ENCODE measurements around the gene FGF14. TPM values are rescaled to one million over a fixed set of nuclear protein-coding genes. Genes with fewer than 3 reads are reported as not detected.

FGF14 gene
- total RNA-seq, 4 donors from 2014 or later: under 0.01 to 2.4 (median 0.99) TPM

- TF ChIP-seq EP300 (IDR thresholded peaks at IDR 0.05; ENCODE audit: low read depth) (no peak), POLR2AphosphoS5 (IDR thresholded peaks at IDR 0.05) (no peak)
- no peaks in the 10 kb centered on the region for H3K27me3 ChIP-seq
- H3K27ac ChIP-seq: no peak overlapping the region
- no peaks in the 10 kb centered on the region for H3K4me1 ChIP-seq
- DNase-seq: no peak
- H3K4me3 ChIP-seq: no peak overlapping the region
- intact Hi-C loops (cut with DNase I; ENCODE audit: low total_unique reads) (no loop called here), in situ Hi-C loops (cut with MboI; ENCODE audit: low pct_ligation_motif_present in 1 of 4, low pct_unique_long_range_greater_than_20kb in 1 of 4, low sequenced_read_pairs in 3 of 4) (no loop called here)
- 86 to 100% methylated on average over 1 of the region's 1 CpG for WGBS, 2 donors (ENCODE audit: low coverage in 1 of 2)
- no peaks in the 10 kb centered on the region for H3K36me3 ChIP-seq
- no peaks in the 10 kb centered on the region for H3K9me3 ChIP-seq
These were observed 606.8 kb downstream of the FGF14 start for GRCh38 chr13:101795025-101795424.

- TF ChIP-seq CTCF (IDR thresholded peaks at IDR 0.05) (no peak), POLR2A (IDR thresholded peaks at IDR 0.05) (no peak), POLR2AphosphoS5 (IDR thresholded peaks at IDR 0.05) (no peak), EP300 (IDR thresholded peaks at IDR 0.05; ENCODE audit: low read depth) (no peak)
- no peaks in the 10 kb centered on the region for H3K9me3 ChIP-seq
- 37 to 56% methylated on average over 1 of the region's 1 CpG for WGBS, 2 donors (ENCODE audit: low coverage in 1 of 2)
- no peaks in the 10 kb centered on the region for H3K27me3 ChIP-seq
- no peaks in the 10 kb centered on the region for H3K36me3 ChIP-seq
- in situ Hi-C loops (cut with MboI; ENCODE audit: low pct_ligation_motif_present in 1 of 4, low pct_unique_long_range_greater_than_20kb in 1 of 4, low sequenced_read_pairs in 3 of 4) (no loop called here), intact Hi-C loops (cut with DNase I; ENCODE audit: low total_unique reads) (no loop called here)
- no peak overlapping the region for H3K27ac ChIP-seq
- no peak for DNase-seq
- no peaks in the 10 kb centered on the region for H3K4me1 ChIP-seq
- H3K4me3 ChIP-seq: no peak overlapping the region
These were observed 609.7 kb downstream of the FGF14 start for GRCh38 chr13:101792189-101792588.

DNA sequence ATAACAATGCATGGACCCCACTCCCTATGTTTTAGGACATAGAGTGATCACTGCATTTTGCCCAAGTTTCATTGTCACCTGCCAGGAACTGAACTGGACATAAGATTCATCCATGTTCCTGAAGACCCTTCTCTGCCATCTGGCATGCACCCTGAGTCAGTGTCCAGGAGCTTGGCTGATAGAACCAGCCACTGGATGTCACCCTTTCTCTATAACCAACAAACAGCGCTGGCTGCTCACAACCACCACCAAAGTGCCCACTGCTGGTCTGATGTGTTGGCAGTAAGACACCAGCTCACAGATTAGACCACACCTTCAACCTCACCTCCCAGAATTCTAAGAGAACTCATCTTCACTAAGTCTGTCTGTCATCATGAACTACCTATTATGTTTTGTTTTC, 616.0 kb downstream of the FGF14 start:
- intact Hi-C loops (cut with DNase I; ENCODE audit: low total_unique reads): loop anchor here (1.0 kb wide), 1 partner anchor 40 kb away; no protein-coding TSS in a partner anchor
- Histone ChIP-seq H3K27ac (no peak overlapping the region), H3K36me3 (no peaks in the 10 kb centered on the region), H3K27me3 (no peaks in the 10 kb centered on the region), H3K4me1 (no peaks in the 10 kb centered on the region), H3K4me3 (no peak overlapping the region), H3K9me3 (no peaks in the 10 kb centered on the region)
- in situ Hi-C loops (cut with MboI; ENCODE audit: low pct_ligation_motif_present in 1 of 4, low pct_unique_long_range_greater_than_20kb in 1 of 4, low sequenced_read_pairs in 3 of 4): no loop called here
- DNase-seq: no peak
- TF ChIP-seq EP300 (IDR thresholded peaks at IDR 0.05; ENCODE audit: low read depth): no peak
- TF ChIP-seq POLR2AphosphoS5 (IDR thresholded peaks at IDR 0.05): no peak
- no peak for TF ChIP-seq POLR2A (IDR thresholded peaks at IDR 0.05)
- no peak for TF ChIP-seq CTCF (IDR thresholded peaks at IDR 0.05)
- whole genome bisulfite sequencing, 2 donors (ENCODE audit: low coverage in 1 of 2): 33% methylated on average over 1 of the region's 1 CpG; no CpG with 5 or more reads in 1 of the 2 donors

GRCh38 chr13:101784313-101784712, 617.5 kb downstream of the FGF14 start:
- Histone ChIP-seq H3K4me3 (no peak overlapping the region), H3K27me3 (no peaks in the 10 kb centered on the region), H3K27ac (no peak overlapping the region), H3K9me3 (no peaks in the 10 kb centered on the region), H3K36me3 (no peaks in the 10 kb centered on the region), H3K4me1 (no peaks in the 10 kb centered on the region)
- intact Hi-C loops (cut with DNase I; ENCODE audit: low total_unique reads): no loop called here
- TF ChIP-seq POLR2AphosphoS5 (IDR thresholded peaks at IDR 0.05) (no peak), EP300 (IDR thresholded peaks at IDR 0.05; ENCODE audit: low read depth) (no peak), POLR2A (IDR thresholded peaks at IDR 0.05) (no peak), CTCF (IDR thresholded peaks at IDR 0.05) (no peak)
- no peak for DNase-seq
- in situ Hi-C loops (cut with MboI; ENCODE audit: low pct_ligation_motif_present in 1 of 4, low pct_unique_long_range_greater_than_20kb in 1 of 4, low sequenced_read_pairs in 3 of 4): no loop called here

- TF ChIP-seq EP300 (IDR thresholded peaks at IDR 0.05; ENCODE audit: low read depth) (no peak), POLR2A (IDR thresholded peaks at IDR 0.05) (no peak), POLR2AphosphoS5 (IDR thresholded peaks at IDR 0.05) (no peak), CTCF (IDR thresholded peaks at IDR 0.05) (no peak)
- no peak overlapping the region for H3K4me3 ChIP-seq
These were observed 618.3 kb downstream of the FGF14 start for GRCh38 chr13:101783554-101783953.

More at GRCh38 chr13:101783554-101783953, 618.3 kb downstream of the FGF14 start:
- in situ Hi-C loops (cut with MboI; ENCODE audit: low pct_ligation_motif_present in 1 of 4, low pct_unique_long_range_greater_than_20kb in 1 of 4, low sequenced_read_pairs in 3 of 4): no loop called here
- Histone ChIP-seq H3K9me3 (no peaks in the 10 kb centered on the region), H3K27me3 (no peaks in the 10 kb centered on the region), H3K36me3 (no peaks in the 10 kb centered on the region), H3K4me1 (no peaks in the 10 kb centered on the region), H3K27ac (no peak overlapping the region)
- intact Hi-C loops (cut with DNase I; ENCODE audit: low total_unique reads): no loop called here
- DNase-seq: no peak
